Ovary (tissue), 3 donors: ENCODE measurements around the gene FAM180B.

Experiments used
- POLR2A ChIP-seq: fragments of 450-650 bp; IDR thresholded peaks from one replicate; pipeline ENCODE4 v1.6.1; 2017; ENCODE audit warnings: antibody characterized with exemption, mild to moderate bottlenecking, moderate library complexity
- TF ChIP-seq, protein P1 (sequence below), 3 donors: fragments of 450-650 bp in 2 of 3; fragments of 200-600 bp in 1 of 3; IDR thresholded peaks; one replicate each; pipeline versions ENCODE4 v1.5.1 to v1.8.0; 2016 to 2022; ENCODE audit warnings: antibody characterized with exemption in 3 of 3, mild to moderate bottlenecking in 1 of 3
- donor health status: DM: no; HTN: no; CAD: no.

DNA sequence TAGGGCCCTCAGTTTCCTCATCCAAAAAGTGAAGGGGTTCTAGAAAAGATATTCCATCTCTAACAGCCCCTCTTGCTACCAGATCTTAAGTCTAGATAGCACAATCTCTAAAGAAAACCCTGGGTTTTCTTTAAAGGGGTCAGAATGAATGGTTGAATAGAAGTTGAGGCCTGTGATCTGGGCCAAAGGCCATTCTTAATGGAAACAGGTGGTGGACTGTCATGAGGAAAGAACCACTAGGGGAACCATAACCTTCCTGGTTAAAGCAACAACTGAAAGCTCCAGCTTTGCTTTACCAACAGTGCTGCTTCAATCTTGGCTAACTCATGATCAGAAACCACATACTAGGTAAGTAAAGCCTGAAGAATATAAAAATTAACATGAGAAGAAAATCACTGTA is 35.4 kb upstream of the FAM180B start:
- TF ChIP-seq, protein P1, sequence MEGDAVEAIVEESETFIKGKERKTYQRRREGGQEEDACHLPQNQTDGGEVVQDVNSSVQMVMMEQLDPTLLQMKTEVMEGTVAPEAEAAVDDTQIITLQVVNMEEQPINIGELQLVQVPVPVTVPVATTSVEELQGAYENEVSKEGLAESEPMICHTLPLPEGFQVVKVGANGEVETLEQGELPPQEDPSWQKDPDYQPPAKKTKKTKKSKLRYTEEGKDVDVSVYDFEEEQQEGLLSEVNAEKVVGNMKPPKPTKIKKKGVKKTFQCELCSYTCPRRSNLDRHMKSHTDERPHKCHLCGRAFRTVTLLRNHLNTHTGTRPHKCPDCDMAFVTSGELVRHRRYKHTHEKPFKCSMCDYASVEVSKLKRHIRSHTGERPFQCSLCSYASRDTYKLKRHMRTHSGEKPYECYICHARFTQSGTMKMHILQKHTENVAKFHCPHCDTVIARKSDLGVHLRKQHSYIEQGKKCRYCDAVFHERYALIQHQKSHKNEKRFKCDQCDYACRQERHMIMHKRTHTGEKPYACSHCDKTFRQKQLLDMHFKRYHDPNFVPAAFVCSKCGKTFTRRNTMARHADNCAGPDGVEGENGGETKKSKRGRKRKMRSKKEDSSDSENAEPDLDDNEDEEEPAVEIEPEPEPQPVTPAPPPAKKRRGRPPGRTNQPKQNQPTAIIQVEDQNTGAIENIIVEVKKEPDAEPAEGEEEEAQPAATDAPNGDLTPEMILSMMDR (IDR thresholded peaks at IDR 0.05): no peak
- no peak for TF ChIP-seq POLR2A
